Head of caudate nucleus (tissue), 42 donors: ENCODE results near the gene ITIH6.
"Not testable (repeated sequence)": the region's sequence is repeated elsewhere in the genome, so short reads cannot be mapped to it uniquely, and the experiment has no call there.

Source experiments
- DNase-seq, 42 donors: peaks; one replicate each; pipeline versions ENCODE4 v3.0.0 to v3.0.0-alpha.2; 2020 to 2021; ENCODE audit warnings: mixed read lengths in 7 of 42
- intact Hi-C: fragments of 100-400 bp; cut with DNase I; formaldehyde crosslinking; loops from one replicate; pipeline ENCODE4 v1.15.0; 2022

The ITIH6 gene

GRCh38 chrX:54808109-54808604 lies 10.1 kb upstream of the ITIH6 start:
- intact Hi-C loops = loop anchor here (5.0 to 10.0 kb wide), 2 partner anchors 166 to 273 kb away; partner anchors contain the start of gene GNL3L
- DNase-seq = peak; percentile 10 to 89 (median 68)

- intact Hi-C loops = loop anchor here (5.0 to 10.0 kb wide), 2 partner anchors 165 to 273 kb away; partner anchors contain the start of gene GNL3L
- DNase-seq = peak in 34 of 42 donors; percentile 5 to 56 (median 24)
Measured at GRCh38 chrX:54807524-54808108, 9.6 kb upstream of the ITIH6 start, which contains the start of gene MAGED2. Gene MAGED2 (plus strand): TSS chrX:54807745. CDS start chrX:54809332, 1,587 bp downstream.

- no peak for DNase-seq
- intact Hi-C loops = no loop called here
Measured at GRCh38 chrX:54799046-54799445, 991 bp upstream of the ITIH6 start.

GRCh38 chrX:54794795-54795194 lies 3.3 kb downstream of the ITIH6 start:
- intact Hi-C loops = no loop called here
- DNase-seq = no peak

GRCh38 chrX:54794028-54794427 lies 4.0 kb downstream of the ITIH6 start:
- intact Hi-C loops = no loop called here
- peak in 1 of 42 donors; percentile 11 for DNase-seq

GRCh38 chrX:54789405-54789804 lies 8.7 kb downstream of the ITIH6 start:
- intact Hi-C loops, DNase-seq: not testable (repeated sequence)

- no peak for DNase-seq
- intact Hi-C loops = no loop called here
Measured at GRCh38 chrX:54788446-54788845, 9.6 kb downstream of the ITIH6 start.

- no peak for DNase-seq
- intact Hi-C loops = no loop called here
Measured at GRCh38 chrX:54786967-54787366, 11.1 kb downstream of the ITIH6 start.

- DNase-seq = peak in 4 of 42 donors; percentile 2 to 44 (median 12)
- intact Hi-C loops = no loop called here
Measured at GRCh38 chrX:54785901-54786300, 12.2 kb downstream of the ITIH6 start.

GRCh38 chrX:54776987-54777672 lies 20.9 kb downstream of the ITIH6 start:
- no peak for DNase-seq
- intact Hi-C loops = no loop called here

- intact Hi-C loops = no loop called here
- DNase-seq = no peak
Measured at GRCh38 chrX:54776061-54776460, 22.0 kb downstream of the ITIH6 start.

- DNase-seq, intact Hi-C loops: not testable (repeated sequence)
Measured at GRCh38 chrX:54774391-54775094, 23.5 kb downstream of the ITIH6 start.

- intact Hi-C loops = no loop called here
Measured at GRCh38 chrX:54758114-54759055, 39.7 kb downstream of the ITIH6 start.

GRCh38 chrX:54754854-54755253 lies 43.2 kb downstream of the ITIH6 start:
- intact Hi-C loops = no loop called here

More at GRCh38 chrX:54758114-54759055, 39.7 kb downstream of the ITIH6 start:
- no peak for DNase-seq

GRCh38 chrX:54748626-54749025 lies 49.4 kb downstream of the ITIH6 start:
- intact Hi-C loops = no loop called here
- DNase-seq = no peak

More at GRCh38 chrX:54754854-54755253, 43.2 kb downstream of the ITIH6 start:
- no peak for DNase-seq

- DNase-seq = no peak
- intact Hi-C loops = no loop called here
Measured at GRCh38 chrX:54747733-54748393, 50.2 kb downstream of the ITIH6 start.

GRCh38 chrX:54746928-54747327 lies 51.1 kb downstream of the ITIH6 start:
- intact Hi-C loops = no loop called here
- DNase-seq = no peak

GRCh38 chrX:54745676-54746075 lies 52.4 kb downstream of the ITIH6 start:
- no peak for DNase-seq
- intact Hi-C loops = no loop called here
